Activated CD4-positive, alpha-beta T cell treated with anti-CD3 and anti-CD28 coated beads, Interleukin-10, Interleukin-2, amounts not matched to agents 100 ng/mL and 50 ng/mL, durations not matched to agents 16 hours and 8 hours (primary cell): ENCODE results near the gene SHTN1.
A peak's percentile ranks its signal among the peaks of the same experiment; 100 is the strongest.

Experiments used
- DNase-seq: peaks from one replicate; pipeline ENCODE4 v3.0.0-alpha.2; 2020

The SHTN1 gene

DNA sequence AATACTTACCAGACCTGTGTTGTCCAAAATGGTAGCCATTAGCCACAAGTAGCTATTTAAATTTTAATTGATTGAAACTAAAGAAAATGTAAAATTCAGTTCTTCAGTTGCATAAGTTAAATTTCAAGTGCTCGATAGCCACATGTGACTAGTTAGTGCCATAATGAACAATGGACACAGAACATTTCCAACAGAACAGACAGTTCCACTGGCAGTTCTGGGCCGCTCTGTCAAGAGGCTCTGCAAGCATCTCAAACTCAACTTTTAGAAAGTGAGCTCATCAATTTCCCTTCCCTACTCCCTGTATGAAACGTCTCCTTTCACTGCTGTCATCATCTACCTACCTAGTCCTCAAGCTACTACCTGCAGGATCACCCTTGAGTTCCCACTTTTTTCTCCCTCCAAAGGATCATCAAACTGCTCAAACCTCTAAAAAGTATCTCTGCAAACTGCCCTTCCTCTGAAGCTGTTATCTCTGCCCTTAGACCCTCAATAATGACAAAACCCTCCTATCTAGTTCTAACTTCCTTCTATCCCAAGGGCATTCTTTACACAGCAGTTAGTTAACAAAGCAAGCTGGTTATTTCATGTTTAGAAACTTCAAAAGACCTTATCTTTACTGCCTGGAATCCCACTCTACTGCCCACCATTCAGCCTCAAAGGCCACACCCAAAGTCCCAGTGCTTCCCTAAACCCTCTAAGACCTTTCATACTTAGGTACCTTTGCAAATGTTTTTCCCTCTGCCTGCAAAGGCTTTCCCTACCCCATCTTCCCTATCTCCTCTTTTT lies 20.6 kb downstream of the SHTN1 start:
- no peak for DNase-seq

DNA sequence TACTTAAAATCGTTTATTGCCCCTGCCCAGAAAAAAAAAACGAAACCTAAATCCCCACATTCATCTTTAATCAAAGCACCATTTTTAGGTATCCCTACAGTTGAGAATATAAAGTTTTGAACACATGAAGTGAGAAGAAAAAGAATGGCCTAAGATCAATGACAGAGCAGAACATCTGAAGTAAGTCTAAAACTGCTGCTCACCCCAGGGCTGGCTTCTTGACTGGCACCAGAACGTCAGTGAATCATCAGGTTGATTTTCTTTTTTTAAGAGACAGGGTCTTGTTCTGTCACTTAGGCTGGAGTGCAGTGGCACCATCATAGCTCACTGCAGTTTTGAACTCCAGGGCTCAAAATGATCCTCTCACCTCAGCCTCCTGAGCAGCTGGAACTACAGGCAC lies 24.9 kb downstream of the SHTN1 start:
- no peak for DNase-seq

DNA sequence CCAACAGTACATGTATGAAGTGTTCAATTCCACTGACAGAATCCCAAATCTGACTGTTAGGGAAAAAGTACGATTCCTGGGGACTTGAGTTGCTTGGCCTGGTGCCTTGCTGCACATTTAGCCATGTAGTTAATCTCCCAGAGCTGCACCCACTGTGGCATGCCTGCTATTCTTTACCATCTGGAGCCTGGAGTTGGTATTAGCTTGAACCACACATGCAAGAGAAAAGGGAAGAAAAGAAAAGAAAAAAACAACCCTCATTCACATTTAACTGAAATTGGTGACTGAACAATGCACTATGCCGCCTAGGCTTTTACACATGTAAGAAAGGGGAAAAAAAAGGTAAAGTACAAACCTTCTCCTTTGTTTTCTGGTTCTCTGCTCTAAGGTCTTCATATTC lies 26.1 kb downstream of the SHTN1 start:
- DNase-seq = no peak

DNA sequence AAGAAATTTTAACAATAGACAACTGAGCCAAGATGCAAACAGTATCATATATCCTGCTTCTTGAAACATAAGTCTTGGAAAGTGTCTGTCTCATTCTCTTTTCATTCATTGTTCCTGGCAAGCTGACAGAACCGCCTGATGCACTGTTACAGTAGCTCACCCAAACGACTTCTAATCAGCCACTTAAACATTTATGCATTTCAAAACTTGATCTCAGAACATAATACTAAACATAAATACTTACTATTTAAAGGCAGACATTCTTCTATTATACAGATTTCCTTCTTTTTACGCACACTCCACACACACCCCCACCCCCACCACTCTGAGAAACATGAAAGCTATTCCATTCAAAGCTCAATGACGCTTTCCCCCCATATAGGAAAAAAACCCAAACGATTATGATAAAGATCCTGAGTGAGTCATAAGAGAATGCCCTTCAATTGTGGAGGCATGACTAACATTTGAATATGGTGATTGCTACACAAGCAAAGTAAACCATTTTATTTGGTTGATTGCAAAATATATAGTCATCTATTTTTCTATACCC lies 30.5 kb downstream of the SHTN1 start:
- no peak for DNase-seq

DNA sequence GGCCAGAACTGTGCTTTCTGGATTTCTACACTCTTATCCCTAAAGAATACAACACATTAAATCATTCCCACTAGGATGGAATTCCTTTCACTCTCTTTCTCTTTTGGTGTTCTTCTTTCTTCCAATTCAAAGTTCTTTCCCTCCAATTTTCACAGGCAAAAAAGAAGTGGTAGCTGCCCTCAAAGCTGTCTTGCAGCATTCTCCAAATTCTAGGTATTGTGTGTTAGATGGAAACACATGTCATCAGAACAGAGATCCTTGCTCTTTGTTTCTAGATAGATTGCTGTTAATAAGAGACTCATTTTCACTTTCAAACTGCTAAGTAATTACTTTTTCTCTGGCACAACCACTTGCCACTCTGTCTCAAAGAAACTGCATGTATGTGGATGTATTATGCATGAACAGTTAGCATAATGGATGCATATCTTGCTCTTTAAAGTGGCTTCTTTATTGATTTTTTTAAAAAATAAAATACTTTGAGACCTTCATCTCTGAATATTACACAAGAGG lies 31.0 kb downstream of the SHTN1 start:
- no peak for DNase-seq

DNA sequence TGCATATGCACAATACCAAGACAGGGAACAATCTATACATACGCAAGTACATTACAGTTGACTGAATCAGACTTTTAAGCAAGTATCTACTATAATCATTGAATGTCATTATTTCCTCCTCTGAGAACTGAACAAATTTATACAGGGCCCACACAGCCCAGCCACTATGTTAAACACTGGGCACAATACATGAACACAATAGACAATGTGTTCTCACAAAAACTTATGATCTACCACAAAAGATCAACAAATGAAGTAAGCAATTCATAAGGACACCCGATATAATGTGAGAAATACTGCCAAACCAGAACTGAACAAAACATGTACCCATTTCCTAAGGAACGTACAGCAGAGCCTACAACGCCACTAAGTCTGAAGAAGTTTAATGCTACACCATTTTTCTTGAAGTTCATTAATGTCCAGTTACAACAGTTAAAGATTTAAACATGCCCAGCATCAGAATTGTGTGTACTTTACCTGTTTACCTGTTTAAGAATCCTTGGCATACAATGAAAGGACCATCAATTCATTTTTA lies 31.5 kb downstream of the SHTN1 start:
- DNase-seq = no peak

DNA sequence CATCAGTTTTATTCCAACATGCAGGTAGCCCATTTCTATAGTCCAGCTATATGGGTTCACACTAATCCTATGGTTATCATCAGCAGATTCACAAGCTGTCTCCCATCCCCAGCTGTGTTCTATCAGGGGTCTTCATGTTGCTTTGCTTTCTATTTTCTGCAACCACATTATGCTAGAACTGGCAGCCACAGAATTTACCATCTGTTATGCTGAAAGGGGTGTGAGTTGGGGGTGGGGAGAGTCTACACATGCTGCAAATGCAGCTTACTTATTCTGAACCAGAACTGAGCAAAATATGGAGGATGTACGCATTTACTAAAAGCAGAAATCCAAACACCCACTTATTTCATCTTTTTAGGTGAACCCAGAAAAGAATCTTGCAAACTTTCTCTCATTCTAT lies 32.9 kb downstream of the SHTN1 start:
- no peak for DNase-seq

DNA sequence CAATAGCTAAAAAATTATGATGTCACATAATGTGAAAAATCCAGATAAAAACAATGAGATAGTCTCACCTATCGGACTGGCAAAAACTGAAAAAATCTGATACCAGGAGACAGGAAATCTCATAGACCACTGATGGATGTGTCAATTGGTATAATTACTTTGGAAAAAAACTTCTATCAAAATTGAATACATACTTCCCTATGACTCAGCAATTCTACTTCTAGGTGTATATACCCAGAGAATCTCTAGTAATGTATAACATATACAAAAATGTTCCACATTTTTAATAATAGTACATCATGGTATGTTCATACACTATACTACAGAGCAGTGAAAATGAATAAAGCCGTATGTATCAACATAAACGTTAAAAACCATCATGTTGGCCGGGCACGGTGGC lies 34.9 kb downstream of the SHTN1 start:
- no peak for DNase-seq

DNA sequence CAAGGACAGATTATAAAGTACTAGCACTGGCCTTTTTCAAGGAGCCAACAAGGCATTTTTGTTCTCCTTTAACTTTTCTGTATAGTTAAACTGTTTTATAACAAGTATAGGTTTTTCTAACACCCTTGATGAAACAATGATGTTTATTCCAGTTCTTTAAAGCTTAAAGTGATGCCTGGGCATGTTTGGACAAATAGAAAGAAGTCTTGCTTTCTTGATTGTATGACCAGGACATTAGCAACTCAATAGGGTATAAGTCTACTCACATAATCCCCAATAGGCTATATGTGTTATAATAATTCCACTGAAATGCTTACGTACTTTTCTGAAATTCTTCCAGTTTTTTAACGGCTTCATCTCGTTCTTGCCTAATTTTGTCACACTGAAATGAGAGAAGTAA lies 36.7 kb downstream of the SHTN1 start:
- DNase-seq = no peak

DNA sequence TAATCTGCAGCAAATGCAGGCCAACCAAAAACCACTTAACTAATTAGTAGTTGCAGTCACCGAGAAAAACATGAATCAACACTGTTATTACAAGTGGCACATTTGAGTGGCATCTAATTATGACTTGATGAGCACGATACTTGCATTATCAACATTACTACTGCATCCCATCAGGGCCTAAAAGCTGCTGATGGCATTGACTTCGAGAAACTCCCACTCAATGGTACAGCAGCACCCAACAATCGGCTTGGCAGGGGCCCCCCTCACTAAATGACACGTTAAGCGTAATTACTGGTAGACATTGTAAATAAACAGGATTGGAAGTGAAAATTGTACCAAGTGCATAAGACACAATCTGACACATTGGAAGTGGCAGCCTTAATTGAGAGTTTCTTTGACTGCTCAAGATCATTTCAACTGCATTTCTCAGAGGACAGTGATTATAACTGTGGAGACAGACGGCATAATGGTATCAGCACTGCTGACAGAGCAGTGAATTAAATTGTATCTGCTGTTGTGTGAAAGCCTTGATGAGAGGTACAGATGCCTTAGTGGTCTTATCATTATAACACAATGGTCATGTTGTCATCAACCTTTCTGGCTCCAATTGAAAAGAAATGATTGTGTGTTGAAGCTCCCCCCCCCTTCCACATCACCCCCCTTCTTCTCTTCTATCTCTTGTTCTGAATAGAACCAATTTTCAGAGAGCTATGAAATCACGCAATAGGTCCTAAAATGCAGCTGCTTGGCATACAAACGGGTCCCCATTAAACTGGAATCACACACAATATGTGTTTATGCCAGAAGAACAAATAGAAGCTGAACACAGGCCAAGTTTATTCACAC lies 43.4 kb downstream of the SHTN1 start:
- no peak for DNase-seq

DNA sequence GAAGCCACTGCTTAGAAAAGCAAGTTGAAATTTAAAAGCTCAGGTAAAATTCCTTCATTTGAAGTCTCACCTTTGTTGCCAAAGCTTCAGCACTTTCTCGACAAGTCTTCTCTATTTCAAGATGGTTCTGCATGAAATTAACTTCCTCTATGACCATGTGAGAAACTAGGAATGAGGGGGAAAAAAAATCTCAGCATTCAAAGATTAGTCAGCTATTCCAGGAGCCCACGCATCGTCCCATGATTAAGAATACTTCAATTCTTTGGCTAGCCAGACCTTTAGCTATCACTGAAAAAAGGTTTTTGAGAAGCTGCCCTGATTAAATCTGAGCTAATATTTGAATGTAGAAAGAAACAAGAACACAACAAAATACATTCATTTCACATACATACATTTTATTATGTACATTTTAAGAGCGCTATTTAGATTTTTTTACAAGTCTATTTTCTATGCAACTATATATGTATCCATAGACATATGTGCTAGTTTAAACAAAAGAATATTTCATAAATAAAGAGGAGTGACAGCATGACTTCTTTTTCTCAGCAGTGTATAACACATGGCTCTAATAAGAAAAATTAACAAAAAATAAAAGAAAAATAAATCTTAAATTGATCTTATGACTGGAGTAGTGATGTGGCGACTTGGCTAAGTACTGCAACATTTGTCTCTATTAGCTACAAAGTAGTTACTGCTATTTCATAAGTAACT lies 44.8 kb downstream of the SHTN1 start:
- DNase-seq = no peak

DNA sequence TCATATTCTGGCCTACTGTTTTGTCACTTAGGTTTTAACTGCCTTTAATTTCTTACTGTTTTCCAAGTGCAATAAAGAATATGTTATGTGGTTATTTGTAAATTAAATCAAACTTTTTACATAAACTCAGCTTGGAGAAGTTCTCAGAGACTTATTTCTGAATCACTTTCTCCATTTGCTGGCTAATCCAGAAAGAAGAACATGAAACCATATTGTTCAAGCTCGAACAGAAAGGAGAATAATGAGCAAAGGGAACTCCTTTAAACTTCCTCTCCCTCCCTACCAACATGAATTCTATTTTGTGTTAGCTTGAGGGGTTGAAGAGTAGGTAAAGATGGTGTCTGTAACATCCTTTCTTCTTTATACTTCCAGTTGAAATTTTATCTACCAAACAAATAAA lies 52.3 kb downstream of the SHTN1 start:
- DNase-seq = no peak

DNA sequence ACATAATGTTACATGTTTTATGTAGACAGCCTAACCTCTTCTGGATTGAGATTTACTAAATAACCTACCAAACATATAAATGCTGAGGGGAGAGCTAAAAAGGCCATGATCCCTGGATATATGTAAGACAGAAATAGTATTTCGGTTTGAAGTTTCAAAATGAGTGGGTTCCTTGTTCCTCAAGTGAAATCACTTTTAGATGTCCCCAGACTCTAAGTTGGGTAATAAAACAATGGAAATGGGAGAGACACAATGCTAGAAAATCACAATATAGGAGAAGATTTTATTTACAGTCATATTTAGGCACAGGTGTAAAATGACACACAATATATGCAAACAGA lies 56.5 kb downstream of the SHTN1 start:
- no peak for DNase-seq

DNA sequence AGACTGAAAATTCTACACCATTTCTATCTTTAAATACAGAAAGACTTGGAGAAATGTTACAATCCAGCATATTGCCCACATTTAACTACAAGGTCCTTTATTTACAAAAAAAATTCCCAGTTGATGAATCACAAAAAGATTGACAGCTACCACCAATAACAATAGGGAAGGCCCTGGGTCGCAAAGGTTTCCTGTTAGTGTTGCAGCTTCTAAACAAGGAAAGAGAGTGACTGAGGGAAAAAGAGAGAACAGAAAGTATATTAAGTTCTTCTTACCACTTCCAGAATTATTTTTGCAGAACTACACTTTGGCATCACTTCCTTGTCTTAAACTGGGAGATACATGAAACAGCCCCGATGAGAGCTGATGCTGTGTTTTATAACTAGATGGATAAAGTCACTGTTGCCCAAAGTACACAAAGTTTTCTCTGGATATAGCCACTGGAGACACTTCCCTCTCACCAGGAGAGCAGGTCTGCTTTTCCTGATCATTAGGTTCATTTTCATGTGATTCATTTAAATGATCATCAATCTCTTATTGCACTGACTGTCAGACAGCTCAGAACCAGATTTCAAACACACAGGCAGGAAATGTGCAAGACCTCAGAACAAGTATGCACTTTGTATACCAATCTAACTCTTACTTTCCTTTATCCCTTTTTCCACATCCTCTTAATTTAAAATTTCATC lies 57.0 kb downstream of the SHTN1 start:
- DNase-seq = peak; percentile 0

DNA sequence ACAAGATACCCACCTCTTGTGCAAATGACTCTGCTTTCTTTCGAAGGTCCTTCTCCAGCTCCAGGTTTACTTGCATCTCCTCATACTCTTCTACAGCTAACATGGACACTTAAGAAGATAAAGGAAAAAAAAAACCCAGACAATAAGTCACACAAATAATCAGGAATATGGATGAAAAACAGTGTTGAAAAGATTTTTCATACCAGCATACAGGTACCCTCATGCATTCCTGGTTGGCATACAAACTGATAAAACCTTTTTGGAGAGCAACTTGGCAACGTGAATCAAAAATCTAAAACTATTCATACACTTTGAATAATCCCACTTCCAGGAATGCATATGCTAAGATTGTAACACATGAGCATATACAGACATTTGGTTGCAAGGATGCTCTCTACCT lies 60.1 kb downstream of the SHTN1 start:
- DNase-seq = no peak

DNA sequence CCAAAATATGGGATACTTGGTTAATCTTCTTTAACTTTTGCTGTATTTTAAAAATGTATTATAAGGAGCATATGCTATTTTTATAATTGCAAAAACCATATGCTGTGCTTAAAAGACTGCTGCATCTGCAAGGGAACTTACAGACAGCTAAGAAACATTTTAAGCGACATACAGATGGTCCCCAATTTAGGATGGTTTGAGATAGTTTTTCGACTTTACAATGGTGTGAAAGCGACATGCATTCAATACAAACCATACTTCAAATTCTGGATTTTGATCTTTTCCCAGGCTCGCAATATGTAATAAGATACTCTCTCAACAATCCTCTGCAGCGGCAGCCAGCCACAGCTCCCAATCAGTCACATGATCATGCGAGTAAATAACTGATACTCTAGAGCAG lies 73.2 kb downstream of the SHTN1 start:
- DNase-seq = no peak

DNA sequence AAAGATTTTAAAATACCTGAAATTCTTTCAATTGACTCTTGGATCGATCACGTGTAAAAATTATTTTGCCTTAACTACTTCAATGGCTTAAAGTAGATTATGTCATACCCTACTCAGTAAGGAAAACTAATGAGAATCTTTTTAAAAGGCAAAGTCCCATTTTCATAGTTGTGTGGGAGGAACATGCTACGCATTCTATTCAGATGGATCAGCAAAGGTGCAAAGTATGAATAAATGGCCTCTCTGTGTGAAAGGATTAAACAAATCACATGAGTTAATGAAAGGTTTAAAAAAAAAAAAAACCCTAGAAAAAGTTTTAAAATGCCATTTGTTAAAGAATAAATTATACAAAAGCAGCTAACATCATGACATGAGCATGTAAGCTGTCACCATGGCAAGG lies 78.6 kb downstream of the SHTN1 start:
- no peak for DNase-seq

DNA sequence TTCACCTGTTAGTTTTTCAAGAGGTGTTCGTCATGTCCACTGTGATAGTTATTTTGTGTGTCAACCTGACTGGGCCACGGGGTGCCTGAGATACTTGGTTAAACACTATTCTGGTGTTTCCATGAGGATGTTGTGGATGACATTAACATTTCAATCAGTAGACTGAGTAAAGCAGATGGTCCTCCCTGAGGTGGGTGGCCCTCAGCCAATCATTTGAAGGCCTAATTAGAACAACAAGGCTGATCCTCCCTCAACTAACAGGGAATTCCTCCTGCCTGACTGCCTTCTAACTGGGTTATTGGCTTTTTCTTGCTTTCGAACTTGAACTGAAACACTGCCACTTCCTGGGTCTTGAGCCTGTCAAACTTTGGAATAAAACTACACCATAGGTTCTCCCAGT lies 79.9 kb downstream of the SHTN1 start:
- DNase-seq = no peak

DNA sequence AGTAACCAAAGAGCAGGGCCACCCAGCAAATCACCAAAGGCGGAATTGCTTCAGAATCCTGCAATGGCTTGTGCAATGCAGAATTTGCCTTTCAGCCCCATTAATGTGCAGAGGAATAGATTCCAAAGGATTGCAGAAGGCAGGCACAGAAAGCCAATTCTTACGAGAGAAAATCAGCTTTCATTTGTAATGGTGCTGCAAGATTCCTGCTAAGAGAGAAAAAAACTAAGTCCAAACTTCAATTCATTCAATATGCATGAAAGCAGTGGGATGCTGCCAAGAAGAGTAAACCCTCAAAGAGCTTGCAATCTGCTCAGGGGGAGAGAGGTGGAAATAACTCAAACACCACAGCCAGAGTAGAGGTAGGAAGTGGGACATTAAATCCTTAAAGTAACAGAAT lies 85.3 kb downstream of the SHTN1 start:
- no peak for DNase-seq

DNA sequence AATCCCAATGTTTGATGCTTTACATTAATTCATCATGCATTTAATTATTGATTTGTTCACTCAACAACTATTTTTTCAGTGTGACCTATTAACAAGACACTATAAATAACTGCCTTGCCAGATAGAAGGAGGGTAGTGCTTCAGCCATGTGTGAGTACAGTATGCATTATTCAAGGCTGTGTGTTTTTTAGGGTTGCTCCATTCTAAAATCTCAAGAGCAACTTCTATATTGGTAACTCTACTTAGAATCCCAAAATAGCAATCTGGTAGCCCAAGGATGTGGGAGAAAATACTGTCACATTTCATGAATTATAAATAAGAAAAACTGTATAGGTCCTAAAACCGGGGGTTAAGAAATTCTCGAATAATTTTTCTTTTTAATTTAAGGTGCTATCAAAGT lies 85.8 kb downstream of the SHTN1 start:
- no peak for DNase-seq

DNA sequence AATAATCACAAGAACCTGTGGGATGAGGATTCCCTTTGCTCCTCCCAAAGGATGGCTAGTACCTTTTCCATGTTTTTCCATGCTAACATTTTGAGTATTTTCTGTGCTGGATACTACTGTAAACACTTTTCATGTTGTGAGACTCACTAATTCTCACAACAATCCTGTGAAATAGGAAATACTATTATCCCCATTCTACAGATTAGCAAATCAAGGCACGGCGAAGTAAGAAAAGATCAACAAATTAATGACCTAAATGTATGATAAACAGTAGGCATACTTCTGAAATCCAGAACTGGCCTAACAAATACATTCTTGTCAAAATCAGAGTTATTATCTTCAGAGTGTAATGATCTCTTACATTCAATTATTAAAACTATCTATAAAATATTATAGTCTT lies 86.4 kb downstream of the SHTN1 start:
- no peak for DNase-seq

DNA sequence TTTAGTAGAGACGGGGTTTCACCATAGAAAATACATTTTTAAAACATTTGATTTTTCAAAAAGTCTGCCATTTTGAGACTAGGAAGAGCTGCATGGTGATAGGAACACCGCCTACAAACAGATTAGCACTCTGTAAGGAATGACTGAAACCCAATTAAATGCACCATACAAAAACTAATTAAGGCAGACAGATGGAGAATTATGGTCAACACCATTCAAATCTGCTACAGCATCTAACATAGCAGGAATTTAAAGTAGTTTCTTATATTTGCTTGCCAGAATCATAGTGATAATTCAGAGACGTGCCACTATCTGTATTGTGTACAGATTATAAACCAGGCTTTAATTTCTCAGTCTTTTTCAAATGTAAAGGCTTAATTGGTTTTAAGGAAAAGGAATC lies 87.5 kb downstream of the SHTN1 start:
- DNase-seq = no peak

DNA sequence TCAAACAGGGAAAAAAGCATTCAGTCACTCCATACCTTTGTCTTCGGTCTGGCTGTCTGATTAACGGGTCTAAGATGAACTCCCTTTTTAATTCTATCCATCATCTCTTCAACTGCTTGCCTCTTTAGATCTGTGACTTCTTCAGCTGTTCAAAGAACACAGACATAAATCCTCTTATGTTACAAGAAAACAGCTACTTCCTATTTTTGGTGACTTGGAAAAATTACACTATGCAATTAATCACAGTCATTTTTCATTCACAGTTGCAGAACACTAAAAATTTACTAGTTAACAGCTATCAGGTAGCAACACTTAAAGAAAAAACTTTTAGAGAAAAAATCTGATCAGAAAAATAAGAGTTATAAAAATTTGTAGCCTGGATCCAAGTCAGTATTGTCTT lies 89.6 kb downstream of the SHTN1 start:
- no peak for DNase-seq
